ENCODE data around the gene TNNI3K.

GRCh38 chr1:74247881-74248528 lies 12.8 kb downstream of the TNNI3K start:
- TF ChIP-seq CTCF (conservative IDR thresholded peaks at IDR 0.05; ENCODE audit: low read depth, low read length) (no peak), EZH2 (IDR thresholded peaks at IDR 0.05; ENCODE audit: borderline replicate concordance, low read depth, low read length, poor library complexity, severe bottlenecking) (no peak)
